ENCODE results near the gene TARM1.
"Not testable (repeated sequence)": the region's sequence is repeated elsewhere in the genome, so short reads cannot be mapped to it uniquely, and the experiment has no call there.

Gene TARM1

DNA sequence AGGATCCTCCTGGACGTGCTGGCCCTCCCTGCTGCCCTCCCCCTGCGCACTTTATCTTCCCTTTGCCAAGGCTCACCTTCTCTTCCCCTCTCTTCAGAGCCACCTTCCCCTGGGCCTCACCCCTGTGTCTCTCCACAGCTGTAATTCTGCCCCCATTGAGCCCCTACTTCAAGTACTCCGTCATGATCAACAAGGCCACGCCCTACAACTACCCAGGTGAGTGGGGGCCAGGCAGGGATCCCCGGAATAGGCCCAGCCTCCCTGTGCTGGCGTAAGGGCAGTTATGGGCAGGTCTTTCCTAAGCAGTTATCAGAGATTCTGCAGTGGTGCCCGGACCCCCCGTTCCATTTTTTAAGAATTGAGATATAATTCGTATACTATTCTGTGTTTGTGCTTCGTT lies 24.6 kb upstream of the TARM1 start:
- TF ChIP-seq, protein P1, sequence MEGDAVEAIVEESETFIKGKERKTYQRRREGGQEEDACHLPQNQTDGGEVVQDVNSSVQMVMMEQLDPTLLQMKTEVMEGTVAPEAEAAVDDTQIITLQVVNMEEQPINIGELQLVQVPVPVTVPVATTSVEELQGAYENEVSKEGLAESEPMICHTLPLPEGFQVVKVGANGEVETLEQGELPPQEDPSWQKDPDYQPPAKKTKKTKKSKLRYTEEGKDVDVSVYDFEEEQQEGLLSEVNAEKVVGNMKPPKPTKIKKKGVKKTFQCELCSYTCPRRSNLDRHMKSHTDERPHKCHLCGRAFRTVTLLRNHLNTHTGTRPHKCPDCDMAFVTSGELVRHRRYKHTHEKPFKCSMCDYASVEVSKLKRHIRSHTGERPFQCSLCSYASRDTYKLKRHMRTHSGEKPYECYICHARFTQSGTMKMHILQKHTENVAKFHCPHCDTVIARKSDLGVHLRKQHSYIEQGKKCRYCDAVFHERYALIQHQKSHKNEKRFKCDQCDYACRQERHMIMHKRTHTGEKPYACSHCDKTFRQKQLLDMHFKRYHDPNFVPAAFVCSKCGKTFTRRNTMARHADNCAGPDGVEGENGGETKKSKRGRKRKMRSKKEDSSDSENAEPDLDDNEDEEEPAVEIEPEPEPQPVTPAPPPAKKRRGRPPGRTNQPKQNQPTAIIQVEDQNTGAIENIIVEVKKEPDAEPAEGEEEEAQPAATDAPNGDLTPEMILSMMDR (IDR thresholded peaks at IDR 0.05; ENCODE audit: low read depth, low read length), result no peak
- TF ChIP-seq MYC (IDR thresholded peaks at IDR 0.05; ENCODE audit: low read depth, low read length), result no peak
- TF ChIP-seq POLR2A (IDR thresholded peaks at IDR 0.05; ENCODE audit: extremely low read depth, insufficient read length), result no peak
- TF ChIP-seq, protein P2, sequence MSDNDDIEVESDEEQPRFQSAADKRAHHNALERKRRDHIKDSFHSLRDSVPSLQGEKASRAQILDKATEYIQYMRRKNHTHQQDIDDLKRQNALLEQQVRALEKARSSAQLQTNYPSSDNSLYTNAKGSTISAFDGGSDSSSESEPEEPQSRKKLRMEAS (IDR thresholded peaks at IDR 0.05; ENCODE audit: low read depth, low read length), result no peak
- H3K4me3 ChIP-seq (ENCODE audit: low read depth, low read length), result no peak overlapping the region
- DNase-seq (ENCODE audit: low read depth), result no peak

DNA sequence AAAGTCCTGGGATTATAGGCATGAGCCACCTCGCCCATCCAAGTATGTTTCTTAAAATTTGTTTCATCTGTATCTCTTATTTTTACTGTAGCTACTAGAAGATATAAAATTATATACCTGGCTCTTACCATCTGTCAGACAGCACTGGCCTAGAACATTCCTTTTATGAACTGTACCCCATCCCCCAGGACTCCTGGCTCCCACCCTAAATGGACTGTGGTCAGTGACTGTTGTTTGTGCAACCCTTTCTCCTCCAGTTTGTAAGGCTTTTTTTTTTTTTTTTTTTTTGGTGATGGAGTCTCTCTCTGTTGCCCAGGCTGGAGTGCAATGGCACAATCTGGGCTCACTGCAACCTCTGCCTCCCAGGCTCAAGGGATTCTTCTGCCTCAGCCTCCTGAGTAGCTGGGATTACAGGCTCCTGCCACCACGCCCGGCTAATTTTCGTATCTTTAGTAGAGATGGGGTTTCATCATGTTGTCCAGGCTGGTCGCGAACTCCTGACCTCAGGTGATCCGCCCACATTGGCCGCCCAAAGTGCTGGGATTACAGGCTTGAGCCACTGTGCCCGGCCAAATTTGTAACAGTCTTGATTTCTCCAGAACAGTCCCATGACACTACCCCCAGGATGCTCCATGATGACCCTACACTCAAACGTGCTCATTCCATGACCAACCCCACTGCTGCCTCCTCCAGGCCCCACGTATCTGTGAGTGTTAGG lies 24.0 kb upstream of the TARM1 start:
- TF ChIP-seq MYC (IDR thresholded peaks at IDR 0.05; ENCODE audit: low read depth, low read length) (no peak), POLR2A (IDR thresholded peaks at IDR 0.05; ENCODE audit: extremely low read depth, insufficient read length) (no peak)
- TF ChIP-seq, protein P1 (IDR thresholded peaks at IDR 0.05; ENCODE audit: low read depth, low read length), result no peak
- TF ChIP-seq, protein P2 (IDR thresholded peaks at IDR 0.05; ENCODE audit: low read depth, low read length), result no peak
- no peak overlapping the region for H3K4me3 ChIP-seq (ENCODE audit: low read depth, low read length)
- DNase-seq (ENCODE audit: low read depth), result no peak

DNA sequence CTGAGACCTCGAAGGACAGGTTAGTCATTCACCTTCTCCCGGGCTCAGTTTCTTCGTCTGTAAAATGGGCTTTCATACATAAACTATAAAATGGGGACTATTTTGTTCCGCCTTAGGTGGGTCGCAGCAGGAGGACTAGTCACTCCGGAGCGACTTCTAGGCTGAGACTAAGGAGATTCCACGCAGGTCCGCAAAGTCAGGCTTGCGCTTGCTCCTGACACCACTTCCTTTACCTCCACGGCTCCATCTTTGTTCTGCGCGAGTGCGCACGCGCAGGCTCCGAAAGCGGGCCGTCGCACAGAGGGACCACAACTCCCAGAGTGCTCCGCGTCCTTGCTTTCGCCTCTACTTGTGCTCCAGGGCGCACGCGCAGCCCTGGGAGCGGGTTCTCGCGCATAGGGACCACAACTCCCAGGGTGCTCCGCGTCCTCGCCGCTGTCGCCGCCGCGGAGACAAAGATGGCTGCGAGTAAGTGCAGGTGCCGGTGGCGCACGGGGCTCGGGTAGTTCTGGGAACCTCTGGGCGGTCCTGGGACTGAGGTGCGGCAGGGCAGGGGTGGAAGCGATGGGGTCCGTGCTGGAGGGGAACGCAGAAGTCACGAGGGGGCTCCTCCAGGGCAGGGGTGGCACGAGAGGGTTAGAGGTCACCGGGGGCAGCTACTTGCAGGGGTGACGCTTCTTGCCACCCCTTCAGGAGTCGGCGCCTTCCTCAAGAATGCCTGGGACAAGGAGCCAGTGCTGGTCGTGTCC lies 21.4 kb upstream of the TARM1 start, which contains the start of gene NDUFA3:
NDUFA3 (plus strand) TSS at position 435 of the 749 bp plus-strand sequence; CDS start at position 459, 24 bp downstream.
- peak; percentile 81 for TF ChIP-seq POLR2A (IDR thresholded peaks at IDR 0.05; ENCODE audit: extremely low read depth, insufficient read length)
- TF ChIP-seq MYC (IDR thresholded peaks at IDR 0.05; ENCODE audit: low read depth, low read length), result peak; percentile 39
- TF ChIP-seq, protein P2 (IDR thresholded peaks at IDR 0.05; ENCODE audit: low read depth, low read length), result peak; percentile 15
- TF ChIP-seq, protein P1 (IDR thresholded peaks at IDR 0.05; ENCODE audit: low read depth, low read length), result no peak
- DNase-seq (ENCODE audit: low read depth), result peak; percentile 98
- peak within 1 kb of the TSS; percentile 83 for H3K4me3 ChIP-seq (ENCODE audit: low read depth, low read length)

DNA sequence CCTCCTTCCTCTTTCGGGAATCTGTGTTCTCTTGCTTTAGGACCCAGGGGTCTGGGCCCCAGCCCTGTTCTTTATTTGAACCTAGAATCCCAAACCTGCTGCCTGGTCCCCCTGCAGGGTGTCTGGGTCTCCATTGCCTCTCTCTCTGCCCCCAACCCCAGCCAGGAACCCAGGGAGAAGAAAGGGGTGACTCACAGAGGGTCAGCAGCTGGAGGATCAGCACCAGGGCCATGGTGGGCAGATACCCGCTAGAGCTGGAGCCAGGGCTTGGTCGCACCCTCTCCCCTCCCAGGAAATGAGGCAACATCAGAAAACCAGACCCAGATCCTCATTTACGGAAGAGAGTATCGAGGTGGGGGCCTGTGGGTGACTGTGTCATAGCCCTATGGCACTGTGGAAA lies 19.4 kb upstream of the TARM1 start, which contains the start of gene OSCAR:
OSCAR (minus strand) TSS at position 243 of the 400 bp plus-strand sequence; CDS start at position 232, 11 bp downstream.
- TF ChIP-seq MYC (IDR thresholded peaks at IDR 0.05; ENCODE audit: low read depth, low read length) (no peak; the same call in 1 of the 2 replicates), POLR2A (IDR thresholded peaks at IDR 0.05; ENCODE audit: extremely low read depth, insufficient read length) (peak; percentile 26)
- TF ChIP-seq, protein P2 (IDR thresholded peaks at IDR 0.05; ENCODE audit: low read depth, low read length), result no peak; the same call in 1 of the 2 replicates
- TF ChIP-seq, protein P1 (IDR thresholded peaks at IDR 0.05; ENCODE audit: low read depth, low read length), result no peak
- peak; percentile 92 for DNase-seq (ENCODE audit: low read depth)
- H3K4me3 ChIP-seq (ENCODE audit: low read depth, low read length), result peak within 1 kb of the TSS; percentile 60

DNA sequence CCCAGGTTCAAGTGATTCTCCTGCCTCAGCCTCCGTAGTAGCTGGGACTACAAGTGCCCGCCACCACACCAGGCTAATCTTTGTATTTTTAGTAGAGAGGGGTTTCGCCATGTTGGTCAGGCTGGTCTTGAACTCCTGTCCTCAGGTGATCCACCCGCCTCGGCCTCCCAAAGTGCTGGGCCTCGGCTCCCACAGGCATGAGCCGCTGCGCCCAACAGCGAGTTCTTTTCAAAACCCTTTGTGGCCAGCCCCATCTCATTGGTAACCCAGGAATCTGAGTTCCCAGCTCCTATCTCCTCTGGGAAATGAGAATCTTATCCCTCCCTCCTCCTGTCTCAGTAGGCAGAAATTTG lies 18.7 kb upstream of the TARM1 start:
- not testable (repeated sequence) for DNase-seq (ENCODE audit: low read depth)
- peak overlapping the region; percentile 60 for H3K4me3 ChIP-seq (ENCODE audit: low read depth, low read length)

Measured in NB4 (cell line).